Fibroblast of pulmonary artery (primary cell): ENCODE measurements around the gene PDGFB.

Experiments used
- DNase-seq: peaks from one replicate; pipeline ENCODE4 v3.0.0-alpha.2; 2010; ENCODE audit warnings: low read depth
- H3K4me3 ChIP-seq: replicated peaks from 2 replicates; pipeline ENCODE4 v1.5.1; 2011; ENCODE audit warnings: low read depth, mild to moderate bottlenecking, control low read depth, low read length, moderate library complexity
- TF ChIP-seq, protein P1 (sequence below): IDR thresholded peaks from 2 replicates; pipeline ENCODE4 v1.5.1; 2011; ENCODE audit warnings: mild to moderate bottlenecking, control low read depth, low read length, inconsistent platforms; ENCODE audit errors: missing control alignments

The PDGFB gene

DNA sequence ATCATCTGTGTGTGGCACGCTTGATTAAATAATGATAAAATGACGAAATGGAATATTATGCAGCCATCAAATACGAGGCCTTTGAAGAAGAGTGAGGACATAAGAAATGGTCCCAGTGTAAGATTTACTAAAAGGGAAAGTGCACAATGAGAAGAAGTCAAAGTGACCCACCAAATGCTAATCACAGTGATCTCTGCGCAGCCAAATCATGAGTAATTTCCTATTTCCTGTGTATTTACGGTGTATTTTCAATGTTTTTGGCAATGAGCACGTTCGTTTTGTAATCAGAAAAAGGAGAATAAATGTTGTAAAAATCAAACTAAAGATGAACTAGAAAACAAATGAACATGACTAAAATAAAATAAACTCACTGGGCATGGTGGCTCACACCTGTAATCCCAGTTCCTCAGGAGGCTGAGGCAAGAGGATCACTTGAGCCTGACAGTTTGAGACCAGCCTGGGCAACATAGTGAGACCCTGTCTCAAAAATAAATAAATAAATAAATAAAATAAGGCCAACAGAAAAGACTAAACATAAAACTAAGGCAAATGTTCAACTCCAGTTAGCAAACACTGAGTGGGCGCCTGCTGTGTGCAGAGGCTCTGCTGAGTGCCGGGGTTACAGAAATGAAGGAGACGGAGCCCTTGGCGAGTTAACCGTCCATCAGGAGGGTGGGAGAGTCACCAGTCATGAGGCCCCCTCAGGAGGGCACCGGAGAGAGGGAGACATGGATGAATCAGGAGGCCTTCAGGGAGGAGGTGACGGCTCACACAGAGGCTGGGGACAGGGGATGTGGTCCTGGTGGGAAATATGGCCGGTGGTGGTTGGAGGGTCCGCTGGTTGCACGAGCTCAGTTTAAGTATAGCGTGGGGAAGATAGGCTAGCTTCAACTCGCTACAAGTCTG, 66.3 kb downstream of the PDGFB start:
- TF ChIP-seq, protein P1, sequence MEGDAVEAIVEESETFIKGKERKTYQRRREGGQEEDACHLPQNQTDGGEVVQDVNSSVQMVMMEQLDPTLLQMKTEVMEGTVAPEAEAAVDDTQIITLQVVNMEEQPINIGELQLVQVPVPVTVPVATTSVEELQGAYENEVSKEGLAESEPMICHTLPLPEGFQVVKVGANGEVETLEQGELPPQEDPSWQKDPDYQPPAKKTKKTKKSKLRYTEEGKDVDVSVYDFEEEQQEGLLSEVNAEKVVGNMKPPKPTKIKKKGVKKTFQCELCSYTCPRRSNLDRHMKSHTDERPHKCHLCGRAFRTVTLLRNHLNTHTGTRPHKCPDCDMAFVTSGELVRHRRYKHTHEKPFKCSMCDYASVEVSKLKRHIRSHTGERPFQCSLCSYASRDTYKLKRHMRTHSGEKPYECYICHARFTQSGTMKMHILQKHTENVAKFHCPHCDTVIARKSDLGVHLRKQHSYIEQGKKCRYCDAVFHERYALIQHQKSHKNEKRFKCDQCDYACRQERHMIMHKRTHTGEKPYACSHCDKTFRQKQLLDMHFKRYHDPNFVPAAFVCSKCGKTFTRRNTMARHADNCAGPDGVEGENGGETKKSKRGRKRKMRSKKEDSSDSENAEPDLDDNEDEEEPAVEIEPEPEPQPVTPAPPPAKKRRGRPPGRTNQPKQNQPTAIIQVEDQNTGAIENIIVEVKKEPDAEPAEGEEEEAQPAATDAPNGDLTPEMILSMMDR: no peak
- peak; percentile 93 for DNase-seq
- H3K4me3 ChIP-seq: no peak overlapping the region

DNA sequence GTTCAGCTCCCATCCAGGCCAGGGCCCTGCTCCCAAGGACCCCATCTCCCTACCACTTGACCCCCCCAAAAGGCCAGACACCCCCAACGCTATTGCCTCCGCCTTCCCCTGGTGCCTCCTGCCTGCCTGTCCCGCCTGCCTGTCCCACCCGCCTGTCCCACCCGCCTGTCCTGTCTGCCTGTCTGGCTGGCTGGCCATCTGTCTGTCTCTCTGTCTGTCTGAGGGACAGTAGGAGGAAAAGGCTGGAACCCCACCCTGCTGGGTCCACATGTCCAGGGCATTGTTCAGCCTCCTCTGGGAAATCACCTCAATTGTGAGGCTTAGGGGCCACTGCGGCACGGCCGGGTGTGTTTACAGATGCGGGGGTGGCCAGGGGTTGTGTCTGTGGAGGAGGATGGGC, 67.0 kb downstream of the PDGFB start:
- TF ChIP-seq, protein P1: no peak
- H3K4me3 ChIP-seq: no peak overlapping the region
- DNase-seq: no peak

DNA sequence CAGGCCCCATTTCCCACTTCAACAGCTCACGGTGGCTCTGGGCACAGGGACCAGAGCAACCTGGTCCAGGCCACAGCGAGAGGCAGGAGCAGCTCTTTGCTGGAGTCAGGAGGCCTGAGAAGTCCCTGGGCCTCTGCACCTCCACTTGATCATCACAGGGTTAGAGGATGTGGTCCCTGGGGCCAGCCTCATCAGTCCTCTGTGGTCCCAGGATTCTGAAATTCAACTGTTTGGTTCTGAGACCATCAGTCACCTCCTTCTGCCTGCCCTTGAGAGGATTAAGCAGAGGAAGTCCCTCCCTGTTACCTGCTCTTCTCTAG, 67.4 kb downstream of the PDGFB start:
- TF ChIP-seq, protein P1: no peak
- DNase-seq: no peak
- no peak overlapping the region for H3K4me3 ChIP-seq

DNA sequence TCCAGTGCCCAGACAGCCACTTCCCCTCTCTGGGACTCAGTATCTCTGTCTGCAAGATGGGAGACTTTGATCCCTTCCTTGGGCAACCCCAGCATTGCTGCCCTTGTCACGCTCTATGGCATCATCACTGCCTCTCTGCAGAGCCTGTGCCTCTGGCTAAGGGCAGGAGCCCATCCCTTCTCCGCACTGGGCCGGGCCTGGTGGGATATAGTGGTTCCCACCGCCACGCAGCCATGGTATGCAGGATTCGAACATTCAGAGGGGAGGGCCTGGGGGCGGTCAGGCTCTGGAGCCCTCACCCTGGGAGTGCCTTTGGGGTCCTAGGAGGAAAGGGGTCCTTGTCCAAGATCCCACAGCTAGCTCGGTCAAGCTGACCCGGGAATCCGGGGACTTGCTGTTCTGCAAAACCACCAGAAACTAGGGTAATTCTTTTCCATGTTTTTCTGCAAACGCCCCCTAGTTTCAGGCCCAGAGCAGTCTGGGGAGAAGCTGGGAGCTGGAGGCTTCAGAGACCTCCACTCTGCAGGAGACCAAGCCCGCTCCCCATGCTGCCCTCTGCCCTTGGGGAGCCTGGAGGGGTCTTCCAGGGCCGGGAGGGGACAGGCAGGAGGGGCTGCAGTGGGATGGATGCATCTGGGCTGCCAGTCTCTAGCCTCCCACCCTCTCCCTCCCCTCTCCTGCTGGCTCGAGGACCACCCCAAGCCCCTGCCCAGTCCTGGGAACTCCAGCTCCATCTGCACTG, 67.9 kb downstream of the PDGFB start:
- TF ChIP-seq, protein P1: no peak

DNA sequence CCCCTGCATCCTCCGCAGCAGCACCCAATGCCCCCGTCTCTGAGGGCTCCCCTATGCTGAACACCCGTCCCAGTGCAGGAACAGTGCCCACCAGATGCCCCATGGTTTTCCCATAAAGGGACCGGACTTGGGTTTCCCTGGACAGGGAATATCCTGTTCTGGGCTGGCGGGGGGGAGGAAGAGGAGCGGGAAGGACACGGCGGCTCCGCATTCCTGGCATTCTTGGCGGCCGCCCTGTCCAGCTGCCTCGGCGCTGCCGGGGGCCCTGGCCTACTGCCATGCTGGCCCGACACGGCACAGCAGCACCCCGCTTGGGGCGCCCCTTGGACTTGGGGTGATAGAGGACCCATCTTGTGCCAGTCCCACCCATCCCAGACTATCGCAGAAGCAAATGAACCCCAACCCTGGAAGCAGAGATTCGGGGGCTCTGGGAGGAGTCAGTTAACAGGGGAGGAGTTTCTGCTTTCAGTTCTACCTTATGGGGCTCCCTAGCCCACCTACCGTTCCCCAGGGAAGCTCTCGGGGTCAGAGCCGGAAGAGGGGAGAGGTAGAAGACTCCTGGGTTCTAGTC, 68.6 kb downstream of the PDGFB start:
- TF ChIP-seq, protein P1: no peak
- no peak overlapping the region for H3K4me3 ChIP-seq
- peak; percentile 81 for DNase-seq

More for the DNA sequence above, 67.9 kb downstream of the PDGFB start:
- no peak overlapping the region for H3K4me3 ChIP-seq
- no peak for DNase-seq

DNA sequence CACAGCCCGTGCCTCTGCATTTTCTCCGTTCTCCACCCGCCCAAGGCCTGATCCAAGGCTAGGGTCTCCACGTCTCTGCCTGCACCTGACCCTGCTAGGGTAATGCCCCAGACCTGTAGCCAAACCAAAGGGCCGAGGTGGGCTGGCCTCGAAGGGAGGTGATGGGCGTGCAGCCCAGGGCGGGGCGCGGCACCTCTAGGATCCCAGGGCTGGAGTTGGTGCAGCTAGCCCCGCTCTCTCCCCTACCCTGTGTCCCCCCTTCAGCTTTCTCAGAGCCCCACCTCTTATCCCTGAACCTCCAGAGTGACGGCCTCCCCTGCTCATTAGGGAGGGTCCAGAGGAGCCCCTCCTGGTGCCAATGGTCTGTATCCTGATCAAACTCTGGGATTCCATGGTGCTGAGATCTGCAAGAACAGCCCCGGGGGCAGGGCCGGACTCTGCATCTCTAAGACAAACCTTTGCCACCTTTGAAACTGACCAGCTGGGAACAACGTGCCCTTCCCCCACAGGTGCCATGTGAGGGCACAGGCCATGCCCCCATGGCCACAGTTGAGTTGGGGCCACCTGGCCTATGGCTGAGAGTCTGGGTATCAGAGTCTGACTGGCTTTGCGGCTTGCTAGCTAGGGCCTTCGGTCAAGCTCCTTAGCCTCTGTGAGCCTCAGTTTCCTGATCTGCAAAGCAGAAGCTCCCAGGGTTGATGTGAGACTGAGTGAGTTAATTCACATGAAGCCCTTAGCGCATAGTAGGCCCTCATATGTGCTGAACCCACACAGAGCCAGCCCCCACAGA, 69.2 kb downstream of the PDGFB start:
- TF ChIP-seq, protein P1: no peak
- H3K4me3 ChIP-seq: no peak overlapping the region
- DNase-seq: no peak
